HEK293 (cell line): Measurements from ENCODE around the gene TGM5.

Source experiments
- CTCF ChIA-PET: fragments of 350-600 bp; formaldehyde crosslinking; extraction: SDS; loops from one replicate; lab custom pipeline; 2021; ENCODE audit warnings: antibody characterized with exemption; lab: Yijun Ruan, JAX
- POLR2A ChIA-PET: fragments of 300-600 bp; formaldehyde crosslinking; extraction: SDS; loops from one replicate; lab custom pipeline; 2020; ENCODE audit warnings: antibody characterized with exemption, inconsistent platforms; lab: Yijun Ruan, JAX
- H3K27ac ChIP-seq: fragments of 200-500 bp; sonication (Bioruptor generic); 2 replicates; pipeline ENCODE4 v1.5.1; 2014; ENCODE audit warnings: low read depth, low read length, control low read depth, inconsistent platforms; ENCODE audit errors: extremely low read depth
- H3K36me3 ChIP-seq, 2 experiments: fragments of 200-500 bp in 1 of 2; sonication (Bioruptor generic) in 1 of 2; 1 replicate in 1 of 2; 2 replicates in 1 of 2; pipeline ENCODE4 v1.5.1; 2014 to 2017; ENCODE audit warnings: inconsistent platforms in 2 of 2, low read length in 2 of 2; ENCODE audit not compliant: control insufficient read depth in 2 of 2, insufficient read depth in 1 of 2
- H3K4me1 ChIP-seq: fragments of 200-500 bp; sonication (Bioruptor generic); 2 replicates; pipeline ENCODE4 v1.5.1; 2014; ENCODE audit warnings: mild to moderate bottlenecking, low read length, inconsistent platforms; ENCODE audit not compliant: control insufficient read depth, insufficient read depth
- H3K4me3 ChIP-seq: 2 replicates; pipeline ENCODE4 v1.5.1; 2011; ENCODE audit warnings: low read depth, mild to moderate bottlenecking, control low read depth, low read length, moderate library complexity
- H3K9me3 ChIP-seq: fragments of 200-500 bp; sonication (Bioruptor generic); 2 replicates; pipeline ENCODE4 v1.5.1; 2014; ENCODE audit warnings: low read depth, low read length, inconsistent platforms; ENCODE audit not compliant: control insufficient read depth, insufficient read depth
- EGR2 ChIP-seq: fragments of 450-650 bp; formaldehyde crosslinking; IDR thresholded peaks from 2 replicates; pipeline ENCODE4 v1.5.1; 2016; ENCODE audit warnings: low read depth, missing biosample characterization, missing genetic modification characterization
- GLI4 ChIP-seq: fragments of 450-650 bp; formaldehyde crosslinking; IDR thresholded peaks from 2 replicates; pipeline ENCODE4 v1.5.1; 2016; ENCODE audit warnings: missing biosample characterization, missing genetic modification characterization
- HOXD13 ChIP-seq: sonication (generic); formaldehyde crosslinking; IDR thresholded peaks from 2 replicates; pipeline ENCODE4 v1.8.0; 2022; ENCODE audit warnings: missing genetic modification reagents, borderline replicate concordance
- IKZF3 ChIP-seq: fragments of 450-650 bp; IDR thresholded peaks from 2 replicates; pipeline ENCODE4 v1.5.0; 2018; ENCODE audit warnings: missing biosample characterization, mild to moderate bottlenecking, missing genetic modification characterization, moderate library complexity
- KLF16 ChIP-seq: fragments of 450-650 bp; formaldehyde crosslinking; IDR thresholded peaks from 2 replicates; pipeline ENCODE4 v1.5.1; 2017; ENCODE audit warnings: missing biosample characterization, missing genetic modification characterization
- KLF9 ChIP-seq: fragments of 450-650 bp; formaldehyde crosslinking; IDR thresholded peaks from 2 replicates; pipeline ENCODE4 v1.5.1; 2016; ENCODE audit warnings: missing biosample characterization, missing genetic modification characterization, low read depth
- OVOL3 ChIP-seq: fragments of 450-650 bp; formaldehyde crosslinking; IDR thresholded peaks from 2 replicates; pipeline ENCODE4 v1.5.1; 2016; ENCODE audit warnings: missing biosample characterization, missing genetic modification characterization
- RBAK ChIP-seq: fragments of 450-650 bp; formaldehyde crosslinking; IDR thresholded peaks from 2 replicates; pipeline ENCODE4 v1.5.1; 2016; ENCODE audit warnings: missing biosample characterization, missing genetic modification characterization
- SP2 ChIP-seq: fragments of 450-650 bp; formaldehyde crosslinking; IDR thresholded peaks from 2 replicates; pipeline ENCODE4 v1.5.1; 2016; ENCODE audit warnings: missing biosample characterization, missing genetic modification characterization
- ZNF112 ChIP-seq: fragments of 450-650 bp; formaldehyde crosslinking; IDR thresholded peaks from 2 replicates; pipeline ENCODE4 v1.5.0; 2017; ENCODE audit warnings: missing biosample characterization, missing genetic modification characterization
- ZNF148 ChIP-seq: fragments of 450-650 bp; formaldehyde crosslinking; IDR thresholded peaks from 2 replicates; pipeline ENCODE4 v1.5.0; 2017; ENCODE audit warnings: missing biosample characterization, missing genetic modification characterization, borderline replicate concordance
- ZNF449 ChIP-seq: fragments of 450-650 bp; formaldehyde crosslinking; IDR thresholded peaks from 2 replicates; pipeline ENCODE4 v1.5.1; 2017; ENCODE audit warnings: missing biosample characterization, mild to moderate bottlenecking, missing genetic modification characterization, moderate library complexity
- ZNF521 ChIP-seq: fragments of 450-650 bp; formaldehyde crosslinking; IDR thresholded peaks from 2 replicates; pipeline ENCODE4 v1.5.1; 2017; ENCODE audit warnings: missing biosample characterization, mild to moderate bottlenecking, missing genetic modification characterization
- ZNF530 ChIP-seq: fragments of 450-650 bp; formaldehyde crosslinking; IDR thresholded peaks from 2 replicates; pipeline ENCODE4 v1.5.1; 2016; ENCODE audit warnings: low read depth, missing biosample characterization, missing genetic modification characterization
- ZNF560 ChIP-seq: fragments of 450-650 bp; formaldehyde crosslinking; IDR thresholded peaks from 2 replicates; pipeline ENCODE4 v1.5.1; 2017; ENCODE audit warnings: missing biosample characterization, missing genetic modification characterization, borderline replicate concordance
- ZNF600 ChIP-seq: fragments of 450-650 bp; formaldehyde crosslinking; IDR thresholded peaks from 2 replicates; pipeline ENCODE4 v1.5.1; 2016; ENCODE audit warnings: missing biosample characterization, missing genetic modification characterization
- ZNF624 ChIP-seq: fragments of 450-650 bp; formaldehyde crosslinking; IDR thresholded peaks from 2 replicates; pipeline ENCODE4 v1.5.1; 2017; ENCODE audit warnings: missing biosample characterization, missing genetic modification characterization
- TF ChIP-seq, protein P1 (sequence below): fragments of 450-650 bp; formaldehyde crosslinking; IDR thresholded peaks from 2 replicates; pipeline ENCODE4 v1.5.1; 2016; ENCODE audit warnings: missing biosample characterization, missing genetic modification characterization
- TF ChIP-seq, protein P2 (sequence below): fragments of 450-650 bp; formaldehyde crosslinking; IDR thresholded peaks from 2 replicates; pipeline ENCODE4 v1.5.1; 2017; ENCODE audit warnings: missing biosample characterization, missing genetic modification characterization

TGM5 gene

GRCh38 chr15:43215961-43216360 is 50.8 kb downstream of the TGM5 start:
- ChIA-PET CTCF (interaction anchor here (1.3 to 2.2 kb wide), 3 partner anchors 9 to 70 kb away, joined by 8 to 10 read pairs (median 9); no protein-coding TSS in a partner anchor), POLR2A (no interaction called here)
- Histone ChIP-seq H3K4me3 (no peak overlapping the region), H3K27ac (no peak overlapping the region), H3K9me3 (no peaks in the 10 kb centered on the region), H3K36me3 (no peaks in the 10 kb centered on the region), H3K4me1 (no peaks in the 10 kb centered on the region)
- TF ChIP-seq IKZF3 (tag by site-specific recombination): no peak
- TF ChIP-seq ZNF600 (tag by site-specific recombination): no peak
- TF ChIP-seq ZNF521: no peak
- TF ChIP-seq ZNF624: no peak
- TF ChIP-seq OVOL3 (tag by site-specific recombination): no peak
- TF ChIP-seq, protein P1, sequence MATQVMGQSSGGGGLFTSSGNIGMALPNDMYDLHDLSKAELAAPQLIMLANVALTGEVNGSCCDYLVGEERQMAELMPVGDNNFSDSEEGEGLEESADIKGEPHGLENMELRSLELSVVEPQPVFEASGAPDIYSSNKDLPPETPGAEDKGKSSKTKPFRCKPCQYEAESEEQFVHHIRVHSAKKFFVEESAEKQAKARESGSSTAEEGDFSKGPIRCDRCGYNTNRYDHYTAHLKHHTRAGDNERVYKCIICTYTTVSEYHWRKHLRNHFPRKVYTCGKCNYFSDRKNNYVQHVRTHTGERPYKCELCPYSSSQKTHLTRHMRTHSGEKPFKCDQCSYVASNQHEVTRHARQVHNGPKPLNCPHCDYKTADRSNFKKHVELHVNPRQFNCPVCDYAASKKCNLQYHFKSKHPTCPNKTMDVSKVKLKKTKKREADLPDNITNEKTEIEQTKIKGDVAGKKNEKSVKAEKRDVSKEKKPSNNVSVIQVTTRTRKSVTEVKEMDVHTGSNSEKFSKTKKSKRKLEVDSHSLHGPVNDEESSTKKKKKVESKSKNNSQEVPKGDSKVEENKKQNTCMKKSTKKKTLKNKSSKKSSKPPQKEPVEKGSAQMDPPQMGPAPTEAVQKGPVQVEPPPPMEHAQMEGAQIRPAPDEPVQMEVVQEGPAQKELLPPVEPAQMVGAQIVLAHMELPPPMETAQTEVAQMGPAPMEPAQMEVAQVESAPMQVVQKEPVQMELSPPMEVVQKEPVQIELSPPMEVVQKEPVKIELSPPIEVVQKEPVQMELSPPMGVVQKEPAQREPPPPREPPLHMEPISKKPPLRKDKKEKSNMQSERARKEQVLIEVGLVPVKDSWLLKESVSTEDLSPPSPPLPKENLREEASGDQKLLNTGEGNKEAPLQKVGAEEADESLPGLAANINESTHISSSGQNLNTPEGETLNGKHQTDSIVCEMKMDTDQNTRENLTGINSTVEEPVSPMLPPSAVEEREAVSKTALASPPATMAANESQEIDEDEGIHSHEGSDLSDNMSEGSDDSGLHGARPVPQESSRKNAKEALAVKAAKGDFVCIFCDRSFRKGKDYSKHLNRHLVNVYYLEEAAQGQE (tag by site-specific recombination): no peak
- TF ChIP-seq HOXD13: no peak
- no peak for TF ChIP-seq SP2 (tag by site-specific recombination)
- TF ChIP-seq KLF16 (tag by site-specific recombination): no peak
- no peak for TF ChIP-seq ZNF449 (tag by site-specific recombination)
- TF ChIP-seq, protein P2, sequence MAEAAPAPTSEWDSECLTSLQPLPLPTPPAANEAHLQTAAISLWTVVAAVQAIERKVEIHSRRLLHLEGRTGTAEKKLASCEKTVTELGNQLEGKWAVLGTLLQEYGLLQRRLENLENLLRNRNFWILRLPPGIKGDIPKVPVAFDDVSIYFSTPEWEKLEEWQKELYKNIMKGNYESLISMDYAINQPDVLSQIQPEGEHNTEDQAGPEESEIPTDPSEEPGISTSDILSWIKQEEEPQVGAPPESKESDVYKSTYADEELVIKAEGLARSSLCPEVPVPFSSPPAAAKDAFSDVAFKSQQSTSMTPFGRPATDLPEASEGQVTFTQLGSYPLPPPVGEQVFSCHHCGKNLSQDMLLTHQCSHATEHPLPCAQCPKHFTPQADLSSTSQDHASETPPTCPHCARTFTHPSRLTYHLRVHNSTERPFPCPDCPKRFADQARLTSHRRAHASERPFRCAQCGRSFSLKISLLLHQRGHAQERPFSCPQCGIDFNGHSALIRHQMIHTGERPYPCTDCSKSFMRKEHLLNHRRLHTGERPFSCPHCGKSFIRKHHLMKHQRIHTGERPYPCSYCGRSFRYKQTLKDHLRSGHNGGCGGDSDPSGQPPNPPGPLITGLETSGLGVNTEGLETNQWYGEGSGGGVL (tag by site-specific recombination): no peak
- no peak for TF ChIP-seq ZNF560
- no peak for TF ChIP-seq EGR2
- no peak for TF ChIP-seq GLI4 (tag by site-specific recombination)
- TF ChIP-seq ZNF112 (tag by site-specific recombination): no peak
- no peak for TF ChIP-seq ZNF530 (tag by site-specific recombination)
- no peak for TF ChIP-seq ZNF148 (tag by site-specific recombination)
- TF ChIP-seq KLF9 (tag by site-specific recombination): no peak
- no peak for TF ChIP-seq RBAK (tag by site-specific recombination)
